H1 (cell line): ENCODE data around the gene WNT2. TPM values are rescaled to one million over a fixed set of nuclear protein-coding genes. Genes with fewer than 3 reads are reported as not detected.

Source experiments
- CEBPB ChIP-seq: IDR thresholded peaks from 2 replicates; pipeline ENCODE4 v1.6.1; 2012; ENCODE audit warnings: low read depth, low read length
- EZH2 ChIP-seq: fragments of 200-600 bp; sonication (generic); IDR thresholded peaks from 2 replicates; pipeline ENCODE4 v1.7.1; 2012; ENCODE audit warnings: low read depth, mild to moderate bottlenecking, moderate library complexity, low read length, inconsistent platforms; ENCODE audit not compliant: severe bottlenecking
- GABPA ChIP-seq: IDR thresholded peaks from 2 replicates; pipeline ENCODE4 v1.6.1; 2011; ENCODE audit warnings: mild to moderate bottlenecking, low read length, moderate library complexity, borderline replicate concordance; ENCODE audit not compliant: insufficient read depth
- MAFK ChIP-seq: IDR thresholded peaks from 2 replicates; pipeline ENCODE4 v1.6.1; 2012; ENCODE audit warnings: low read depth, mild to moderate bottlenecking, improper control_type of control experiment, low read length
- SP2 ChIP-seq: IDR thresholded peaks from 2 replicates; pipeline ENCODE4 v1.6.1; 2012; ENCODE audit warnings: mild to moderate bottlenecking, low read length, inconsistent platforms
- polyA plus RNA-seq, 7 experiments: library from polyadenylated mRNA; depleted of rRNA in 3 of 7; stranded (reverse) in 5 of 7; unstranded in 2 of 7; fragments of >200 nt in 5 of 7; fragments of 200-250 nt in 2 of 7; gene quantifications; 1 replicate in 5 of 7; 2 replicates in 1 of 7; 4 replicates in 1 of 7; pipeline versions ENCODE4 v1.2.1 to v1.2.3, GENCODE V29; 2011 to 2013; ENCODE audit warnings: missing spikeins in 2 of 7, mixed read lengths in 2 of 7
- total RNA-seq: library from RNA; stranded (reverse); fragmentation: NEBNext Ultra II Directional; extraction: Animal tissue kit (Norgen Biotek cat#: 25700); gene quantifications from 2 replicates; pipeline ENCODE4 v1.2.1, GENCODE V29; 2021
- TF ChIP-seq, protein P1 (sequence below): fragments of 300-600 bp; sonication (generic); IDR thresholded peaks from 2 replicates; pipeline ENCODE4 v1.7.1; 2012; ENCODE audit warnings: low read length, moderate library complexity, mild to moderate bottlenecking, inconsistent platforms; ENCODE audit not compliant: insufficient replicate concordance

Gene WNT2
- total and polyA plus RNA-seq, 2 of the 8 experiments (the other 6 are each of a cell fraction or from before 2014, with no cell fraction given), result not detected

- TF ChIP-seq, protein P1, sequence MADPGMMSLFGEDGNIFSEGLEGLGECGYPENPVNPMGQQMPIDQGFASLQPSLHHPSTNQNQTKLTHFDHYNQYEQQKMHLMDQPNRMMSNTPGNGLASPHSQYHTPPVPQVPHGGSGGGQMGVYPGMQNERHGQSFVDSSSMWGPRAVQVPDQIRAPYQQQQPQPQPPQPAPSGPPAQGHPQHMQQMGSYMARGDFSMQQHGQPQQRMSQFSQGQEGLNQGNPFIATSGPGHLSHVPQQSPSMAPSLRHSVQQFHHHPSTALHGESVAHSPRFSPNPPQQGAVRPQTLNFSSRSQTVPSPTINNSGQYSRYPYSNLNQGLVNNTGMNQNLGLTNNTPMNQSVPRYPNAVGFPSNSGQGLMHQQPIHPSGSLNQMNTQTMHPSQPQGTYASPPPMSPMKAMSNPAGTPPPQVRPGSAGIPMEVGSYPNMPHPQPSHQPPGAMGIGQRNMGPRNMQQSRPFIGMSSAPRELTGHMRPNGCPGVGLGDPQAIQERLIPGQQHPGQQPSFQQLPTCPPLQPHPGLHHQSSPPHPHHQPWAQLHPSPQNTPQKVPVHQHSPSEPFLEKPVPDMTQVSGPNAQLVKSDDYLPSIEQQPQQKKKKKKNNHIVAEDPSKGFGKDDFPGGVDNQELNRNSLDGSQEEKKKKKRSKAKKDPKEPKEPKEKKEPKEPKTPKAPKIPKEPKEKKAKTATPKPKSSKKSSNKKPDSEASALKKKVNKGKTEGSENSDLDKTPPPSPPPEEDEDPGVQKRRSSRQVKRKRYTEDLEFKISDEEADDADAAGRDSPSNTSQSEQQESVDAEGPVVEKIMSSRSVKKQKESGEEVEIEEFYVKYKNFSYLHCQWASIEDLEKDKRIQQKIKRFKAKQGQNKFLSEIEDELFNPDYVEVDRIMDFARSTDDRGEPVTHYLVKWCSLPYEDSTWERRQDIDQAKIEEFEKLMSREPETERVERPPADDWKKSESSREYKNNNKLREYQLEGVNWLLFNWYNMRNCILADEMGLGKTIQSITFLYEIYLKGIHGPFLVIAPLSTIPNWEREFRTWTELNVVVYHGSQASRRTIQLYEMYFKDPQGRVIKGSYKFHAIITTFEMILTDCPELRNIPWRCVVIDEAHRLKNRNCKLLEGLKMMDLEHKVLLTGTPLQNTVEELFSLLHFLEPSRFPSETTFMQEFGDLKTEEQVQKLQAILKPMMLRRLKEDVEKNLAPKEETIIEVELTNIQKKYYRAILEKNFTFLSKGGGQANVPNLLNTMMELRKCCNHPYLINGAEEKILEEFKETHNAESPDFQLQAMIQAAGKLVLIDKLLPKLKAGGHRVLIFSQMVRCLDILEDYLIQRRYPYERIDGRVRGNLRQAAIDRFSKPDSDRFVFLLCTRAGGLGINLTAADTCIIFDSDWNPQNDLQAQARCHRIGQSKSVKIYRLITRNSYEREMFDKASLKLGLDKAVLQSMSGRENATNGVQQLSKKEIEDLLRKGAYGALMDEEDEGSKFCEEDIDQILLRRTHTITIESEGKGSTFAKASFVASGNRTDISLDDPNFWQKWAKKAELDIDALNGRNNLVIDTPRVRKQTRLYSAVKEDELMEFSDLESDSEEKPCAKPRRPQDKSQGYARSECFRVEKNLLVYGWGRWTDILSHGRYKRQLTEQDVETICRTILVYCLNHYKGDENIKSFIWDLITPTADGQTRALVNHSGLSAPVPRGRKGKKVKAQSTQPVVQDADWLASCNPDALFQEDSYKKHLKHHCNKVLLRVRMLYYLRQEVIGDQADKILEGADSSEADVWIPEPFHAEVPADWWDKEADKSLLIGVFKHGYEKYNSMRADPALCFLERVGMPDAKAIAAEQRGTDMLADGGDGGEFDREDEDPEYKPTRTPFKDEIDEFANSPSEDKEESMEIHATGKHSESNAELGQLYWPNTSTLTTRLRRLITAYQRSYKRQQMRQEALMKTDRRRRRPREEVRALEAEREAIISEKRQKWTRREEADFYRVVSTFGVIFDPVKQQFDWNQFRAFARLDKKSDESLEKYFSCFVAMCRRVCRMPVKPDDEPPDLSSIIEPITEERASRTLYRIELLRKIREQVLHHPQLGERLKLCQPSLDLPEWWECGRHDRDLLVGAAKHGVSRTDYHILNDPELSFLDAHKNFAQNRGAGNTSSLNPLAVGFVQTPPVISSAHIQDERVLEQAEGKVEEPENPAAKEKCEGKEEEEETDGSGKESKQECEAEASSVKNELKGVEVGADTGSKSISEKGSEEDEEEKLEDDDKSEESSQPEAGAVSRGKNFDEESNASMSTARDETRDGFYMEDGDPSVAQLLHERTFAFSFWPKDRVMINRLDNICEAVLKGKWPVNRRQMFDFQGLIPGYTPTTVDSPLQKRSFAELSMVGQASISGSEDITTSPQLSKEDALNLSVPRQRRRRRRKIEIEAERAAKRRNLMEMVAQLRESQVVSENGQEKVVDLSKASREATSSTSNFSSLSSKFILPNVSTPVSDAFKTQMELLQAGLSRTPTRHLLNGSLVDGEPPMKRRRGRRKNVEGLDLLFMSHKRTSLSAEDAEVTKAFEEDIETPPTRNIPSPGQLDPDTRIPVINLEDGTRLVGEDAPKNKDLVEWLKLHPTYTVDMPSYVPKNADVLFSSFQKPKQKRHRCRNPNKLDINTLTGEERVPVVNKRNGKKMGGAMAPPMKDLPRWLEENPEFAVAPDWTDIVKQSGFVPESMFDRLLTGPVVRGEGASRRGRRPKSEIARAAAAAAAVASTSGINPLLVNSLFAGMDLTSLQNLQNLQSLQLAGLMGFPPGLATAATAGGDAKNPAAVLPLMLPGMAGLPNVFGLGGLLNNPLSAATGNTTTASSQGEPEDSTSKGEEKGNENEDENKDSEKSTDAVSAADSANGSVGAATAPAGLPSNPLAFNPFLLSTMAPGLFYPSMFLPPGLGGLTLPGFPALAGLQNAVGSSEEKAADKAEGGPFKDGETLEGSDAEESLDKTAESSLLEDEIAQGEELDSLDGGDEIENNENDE, result no peak
- TF ChIP-seq SP2 (no peak), CEBPB (no peak), EZH2 (no peak), GABPA (no peak), MAFK (no peak)
These were observed 39.1 kb downstream of the WNT2 start (continued) for GRCh38 chr7:117283779-117284178.
